GM08714 (cell line): ENCODE data around the gene ERC1.

ENCODE experiments used
- H3K4me3 ChIP-seq: fragments of 200-500 bp; sonication (Bioruptor generic); 2 replicates; pipeline ENCODE4 v1.5.1; 2014; ENCODE audit warnings: mild to moderate bottlenecking, low read length, inconsistent platforms
- ZNF274 ChIP-seq: IDR thresholded peaks from 2 replicates; pipeline ENCODE4 v1.6.1; 2012; ENCODE audit warnings: mild to moderate bottlenecking, low read depth, low read length

The ERC1 gene

DNA sequence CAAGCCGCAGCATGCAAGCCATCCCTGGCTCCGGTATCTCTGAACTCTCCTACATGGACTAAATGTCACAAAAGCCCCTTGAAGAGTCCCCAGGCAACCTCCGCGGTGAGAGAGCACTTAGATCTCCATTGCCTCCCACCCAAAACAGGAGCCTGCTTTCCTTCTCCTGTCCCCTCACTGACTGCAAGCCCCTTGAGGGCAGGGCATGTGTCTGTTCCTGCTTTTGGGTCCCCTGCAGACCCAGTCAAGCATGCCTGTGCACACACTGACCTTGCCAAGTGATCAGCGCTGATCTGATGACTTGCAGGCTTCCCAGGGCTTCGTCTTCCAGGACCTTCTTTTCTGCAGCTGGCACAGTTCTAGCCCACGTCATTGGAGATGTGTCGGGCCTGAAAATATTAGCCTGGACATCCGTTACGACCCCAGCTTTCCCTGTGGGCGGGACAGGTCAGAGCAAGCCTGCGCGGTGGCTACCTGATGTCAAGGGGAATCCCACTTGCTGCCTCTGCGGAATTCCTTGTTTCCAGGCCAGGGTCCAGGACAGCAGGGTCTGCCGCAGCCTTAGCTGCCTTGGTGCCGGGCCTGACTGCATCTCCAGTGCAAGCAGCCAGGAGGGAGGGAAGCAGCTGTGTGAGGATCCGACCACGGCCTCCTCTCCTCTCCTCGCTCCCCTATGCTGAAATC, 510.8 kb downstream of the ERC1 start:
- TF ChIP-seq ZNF274, result no peak
- H3K4me3 ChIP-seq, result no peak overlapping the region

DNA sequence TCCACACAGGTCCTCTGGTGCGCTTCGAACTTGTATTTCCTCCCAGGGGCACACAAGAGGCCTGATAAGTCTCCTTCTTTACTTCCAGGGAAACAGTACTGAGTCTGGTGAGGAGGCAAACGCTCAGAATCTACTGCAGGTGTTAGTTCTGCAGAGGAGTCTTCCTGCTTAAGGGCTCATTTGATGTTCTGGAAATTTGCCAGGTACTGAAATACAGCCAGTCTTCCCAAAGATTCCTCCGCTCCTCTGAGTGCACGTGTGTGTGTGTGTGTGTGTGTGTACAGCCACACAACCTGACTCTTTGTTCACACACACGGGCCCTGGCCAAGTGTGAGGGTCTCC, 511.3 kb downstream of the ERC1 start:
- H3K4me3 ChIP-seq, result no peak overlapping the region
- TF ChIP-seq ZNF274, result no peak

DNA sequence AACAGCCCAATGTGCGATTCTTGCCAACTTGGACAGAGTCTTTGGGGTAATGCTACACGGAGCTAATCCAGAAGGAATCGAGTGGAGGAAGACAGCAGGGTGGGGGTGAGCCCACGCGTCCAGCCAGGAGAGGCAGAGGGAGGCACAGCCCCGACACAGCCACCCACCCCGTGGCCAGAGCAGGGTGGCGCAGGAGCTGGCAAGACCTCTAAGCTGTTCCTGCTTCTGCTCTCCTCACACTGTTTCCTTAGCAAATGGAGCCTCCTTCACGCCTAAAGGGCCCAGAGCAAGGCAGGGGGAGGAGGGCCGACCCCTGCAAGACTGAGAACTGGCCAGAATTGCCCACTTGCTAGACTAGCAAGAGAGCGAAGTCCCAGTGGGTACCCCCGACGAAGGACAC, 511.8 kb downstream of the ERC1 start:
- H3K4me3 ChIP-seq, result no peak overlapping the region
- TF ChIP-seq ZNF274, result no peak

DNA sequence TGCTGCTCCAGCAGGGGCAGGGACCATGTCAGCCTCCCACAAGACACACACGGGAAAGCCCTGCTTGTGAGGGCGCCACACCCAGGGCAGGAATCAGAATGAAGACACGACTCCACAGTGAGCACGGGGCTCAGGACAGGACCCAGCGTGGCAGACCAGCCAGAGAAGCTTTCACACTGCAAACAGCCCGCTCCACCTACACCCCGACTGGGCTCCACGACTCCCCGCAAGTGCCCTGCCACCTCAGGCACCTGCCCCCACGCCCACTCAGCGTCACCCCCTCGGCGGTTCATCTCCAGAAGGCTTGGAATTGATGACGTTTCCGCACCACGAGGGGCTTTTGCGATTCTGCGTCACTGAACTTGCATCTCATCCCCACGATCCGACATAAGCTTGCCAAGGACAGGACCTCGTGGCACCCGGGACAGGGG, 512.3 kb downstream of the ERC1 start:
- H3K4me3 ChIP-seq, result no peak overlapping the region
- TF ChIP-seq ZNF274, result no peak

DNA sequence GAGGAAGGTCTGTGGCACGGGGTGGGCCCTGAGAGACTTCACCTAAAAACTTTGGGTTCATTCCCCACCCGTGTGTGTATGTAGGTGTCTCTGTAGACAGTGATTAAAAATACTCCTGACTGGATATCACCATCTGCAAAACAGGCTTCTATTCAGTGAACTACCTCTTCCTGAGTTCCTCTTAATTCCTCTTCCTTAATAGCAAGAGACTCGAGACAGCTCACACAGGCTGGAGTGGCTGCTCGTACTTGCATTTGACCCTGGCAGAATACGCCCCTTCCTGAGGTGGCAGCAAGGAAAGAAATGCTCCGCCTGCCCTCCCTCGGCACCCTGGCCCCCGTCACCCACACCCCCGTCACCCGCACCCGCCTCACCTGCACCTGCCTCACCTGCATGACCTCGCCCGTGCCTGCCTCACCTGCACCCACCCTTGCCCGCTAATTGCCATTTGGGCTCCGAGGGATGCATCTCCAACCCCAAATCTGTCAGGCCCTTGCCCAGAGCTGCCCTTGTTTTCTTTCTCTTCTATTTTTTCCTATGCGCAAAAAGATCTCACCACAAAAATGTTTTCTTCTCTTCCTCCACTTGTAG, 513.4 kb downstream of the ERC1 start:
- H3K4me3 ChIP-seq, result no peak overlapping the region
- TF ChIP-seq ZNF274, result no peak

DNA sequence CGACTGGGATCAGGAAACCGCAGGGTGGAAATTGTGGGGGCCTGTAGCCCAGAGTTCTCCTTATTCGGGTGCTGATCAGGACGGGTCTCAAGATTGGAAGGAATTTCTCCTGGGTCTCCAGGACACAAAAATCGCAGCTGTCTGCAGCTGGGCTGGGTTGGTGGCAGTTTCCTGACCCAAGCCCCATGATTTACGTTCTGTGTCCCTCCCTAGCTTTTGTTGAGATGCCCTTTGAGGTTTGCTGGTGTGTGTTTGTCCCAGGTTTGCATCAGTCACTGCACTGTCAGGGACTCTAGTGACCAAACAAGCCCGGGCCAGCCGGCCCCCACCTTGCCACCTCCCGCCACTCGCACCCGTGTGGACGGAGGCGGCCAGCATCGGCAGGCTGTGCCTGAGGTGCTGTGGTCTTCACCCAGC, 513.9 kb downstream of the ERC1 start:
- no peak for TF ChIP-seq ZNF274
- H3K4me3 ChIP-seq, result no peak overlapping the region

DNA sequence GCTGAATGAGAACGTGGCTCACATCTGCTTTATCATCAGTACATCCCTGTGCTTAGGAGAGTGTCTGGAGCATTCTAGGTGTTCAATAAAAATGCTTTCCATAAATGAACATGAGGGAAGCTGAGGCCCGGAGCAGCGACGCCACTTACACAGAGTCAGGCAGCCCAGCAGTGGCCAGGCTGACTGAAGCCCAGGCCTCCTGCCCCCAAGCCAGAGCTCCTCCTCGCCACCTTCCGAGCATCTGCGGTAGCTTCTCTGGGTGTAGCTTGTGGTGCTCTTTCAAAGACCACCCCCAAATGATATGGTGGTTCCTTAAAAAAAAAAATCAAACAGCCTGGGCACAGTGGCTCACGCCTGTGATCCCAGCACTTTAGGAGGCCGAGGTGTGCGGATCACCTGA, 514.6 kb downstream of the ERC1 start:
- TF ChIP-seq ZNF274, result no peak
- H3K4me3 ChIP-seq, result no peak overlapping the region

DNA sequence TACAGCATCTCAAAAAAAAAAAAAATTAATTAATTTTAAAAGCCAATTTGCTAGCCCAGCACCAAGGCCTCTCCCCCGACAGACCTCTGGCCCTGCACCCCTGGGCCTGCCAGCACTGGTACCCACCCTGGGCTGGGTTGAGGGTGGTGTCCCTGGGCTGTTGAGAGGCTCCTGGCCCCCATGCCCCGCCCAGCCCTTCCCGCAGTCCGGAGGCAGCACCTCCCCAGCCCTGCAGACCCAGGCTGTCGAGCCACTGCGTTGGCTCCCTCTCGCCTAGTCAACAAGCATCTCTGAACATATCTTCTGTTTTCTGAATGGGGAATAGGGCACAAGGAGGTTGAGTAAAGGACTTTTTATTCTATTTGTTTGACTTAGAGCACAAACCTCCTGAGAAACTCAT, 516.3 kb downstream of the ERC1 start:
- no peak overlapping the region for H3K4me3 ChIP-seq
- TF ChIP-seq ZNF274, result no peak

DNA sequence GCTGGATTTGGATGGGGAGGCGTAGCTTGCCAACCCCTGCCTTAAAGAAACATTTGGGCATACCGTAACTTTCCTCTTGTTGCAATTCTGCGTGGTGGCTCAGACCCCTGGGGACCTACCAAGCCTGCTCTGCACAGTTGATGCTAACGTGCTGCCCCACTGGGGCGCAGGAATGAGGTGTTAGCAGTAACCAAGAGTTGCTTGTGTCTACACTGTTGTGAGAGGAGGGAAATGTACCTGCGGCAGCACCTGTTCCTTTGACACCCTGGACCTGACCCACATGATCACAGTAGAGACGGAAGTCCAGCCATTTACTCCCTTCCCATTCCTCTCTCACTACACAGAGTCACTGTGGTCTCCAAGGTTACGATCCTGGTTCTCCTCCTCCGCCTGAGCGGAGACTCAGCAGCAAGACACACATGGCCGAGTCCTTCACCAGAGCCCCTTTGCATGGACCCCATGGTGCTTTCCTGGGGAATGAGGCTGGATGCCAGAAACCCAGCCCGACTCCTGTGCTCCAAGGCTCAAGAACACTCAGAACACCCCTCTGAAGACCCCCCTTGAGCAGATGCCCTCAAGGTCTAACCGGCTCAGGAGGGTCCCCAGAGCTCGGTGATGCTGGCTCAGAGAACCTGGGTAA, 518.5 kb downstream of the ERC1 start:
- no peak overlapping the region for H3K4me3 ChIP-seq
- no peak for TF ChIP-seq ZNF274

DNA sequence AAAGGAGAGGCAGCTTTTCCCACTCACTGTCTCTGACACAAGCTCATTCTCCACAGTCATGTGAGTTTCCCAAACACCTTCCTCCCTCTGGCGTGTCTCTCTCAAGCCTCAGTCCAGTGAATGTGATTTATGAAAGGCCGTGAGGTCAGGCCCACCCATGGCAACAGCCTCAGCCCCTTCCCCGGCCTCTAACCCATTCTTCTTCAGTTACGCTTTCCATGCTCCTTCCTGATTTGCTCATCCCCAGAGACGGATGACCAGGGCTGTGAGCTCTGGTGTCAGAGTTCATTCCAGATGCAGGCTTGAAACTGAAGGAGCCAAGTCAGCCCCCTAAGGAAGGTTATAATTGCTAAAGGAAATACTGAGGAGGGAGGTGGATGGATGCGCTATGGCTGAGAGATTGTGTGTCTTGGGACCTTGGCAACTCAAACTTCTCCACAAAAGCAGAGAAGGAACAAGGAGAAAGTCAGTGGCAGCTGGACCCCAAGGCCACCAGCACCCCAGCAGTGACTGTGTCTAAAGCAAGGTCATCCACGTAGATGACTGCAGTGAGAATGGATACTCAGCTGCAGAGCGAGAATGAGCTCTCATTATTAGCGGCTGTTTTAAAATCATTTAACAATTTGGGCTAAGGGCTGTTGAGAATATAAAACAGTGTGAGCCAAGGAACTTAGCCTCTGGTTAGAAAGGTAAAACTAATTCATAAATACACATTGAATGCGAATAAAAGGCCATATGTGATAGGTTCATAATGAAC, 519.2 kb downstream of the ERC1 start:
- TF ChIP-seq ZNF274, result no peak

DNA sequence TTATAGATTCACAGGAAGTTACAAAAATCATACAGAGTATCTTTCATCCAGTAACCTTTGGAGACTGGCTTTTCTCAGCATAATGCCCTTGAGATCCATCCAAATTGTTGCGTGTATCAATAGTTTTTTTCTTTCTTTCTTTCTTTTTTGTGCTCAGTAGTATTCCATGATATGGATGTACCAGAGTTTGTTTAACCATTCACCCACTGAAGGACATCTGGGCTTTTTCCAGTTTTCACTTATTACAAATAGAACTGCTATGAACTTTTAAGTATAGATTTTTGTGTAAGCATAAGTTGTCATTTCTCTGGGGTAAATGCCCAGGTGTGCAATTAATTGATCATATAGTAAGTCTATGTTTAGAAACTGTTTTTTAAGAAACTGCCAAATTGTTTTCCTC, 524.0 kb downstream of the ERC1 start:
- no peak for TF ChIP-seq ZNF274
- H3K4me3 ChIP-seq, result no peak overlapping the region

More for the DNA sequence above, 519.2 kb downstream of the ERC1 start:
- no peak overlapping the region for H3K4me3 ChIP-seq

DNA sequence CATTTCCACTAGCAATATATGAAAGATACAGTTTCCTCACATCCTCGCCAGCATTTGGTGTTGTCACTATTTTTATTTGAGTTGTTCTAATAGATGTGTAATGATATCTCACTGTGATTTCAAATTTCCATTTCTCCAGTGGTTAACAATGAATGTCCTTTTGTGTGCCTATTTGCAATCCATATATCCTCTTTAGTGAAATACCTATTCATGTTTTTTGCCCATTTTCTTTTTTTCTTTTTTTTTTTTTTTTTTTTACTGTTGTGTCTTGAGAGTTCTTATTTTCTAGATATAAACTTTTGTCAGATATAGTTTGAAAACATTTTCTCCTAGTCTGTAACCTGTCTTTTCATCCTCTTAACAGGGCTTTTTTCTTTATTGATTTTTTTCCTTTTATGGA, 524.4 kb downstream of the ERC1 start:
- TF ChIP-seq ZNF274, result no peak
- no peak overlapping the region for H3K4me3 ChIP-seq

DNA sequence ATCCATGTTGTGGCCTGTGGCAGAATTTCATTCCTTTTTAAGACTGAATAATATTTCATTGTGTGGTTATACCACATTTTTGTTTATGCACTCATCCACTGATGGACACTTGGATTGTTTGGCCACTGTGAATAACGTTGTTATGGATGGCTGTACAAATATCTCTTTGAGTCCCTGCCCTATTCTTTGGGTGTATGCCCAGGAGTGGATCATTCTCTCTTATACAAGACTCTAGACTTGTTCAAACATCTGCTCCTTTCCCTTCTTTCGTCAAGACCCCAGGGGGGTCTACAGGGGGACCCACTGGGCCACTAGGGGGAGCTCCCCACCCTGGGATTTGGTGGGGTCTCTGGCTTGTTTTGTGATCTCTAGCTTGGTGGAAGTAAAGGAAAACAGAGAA, 526.0 kb downstream of the ERC1 start:
- TF ChIP-seq ZNF274, result no peak
- no peak overlapping the region for H3K4me3 ChIP-seq

DNA sequence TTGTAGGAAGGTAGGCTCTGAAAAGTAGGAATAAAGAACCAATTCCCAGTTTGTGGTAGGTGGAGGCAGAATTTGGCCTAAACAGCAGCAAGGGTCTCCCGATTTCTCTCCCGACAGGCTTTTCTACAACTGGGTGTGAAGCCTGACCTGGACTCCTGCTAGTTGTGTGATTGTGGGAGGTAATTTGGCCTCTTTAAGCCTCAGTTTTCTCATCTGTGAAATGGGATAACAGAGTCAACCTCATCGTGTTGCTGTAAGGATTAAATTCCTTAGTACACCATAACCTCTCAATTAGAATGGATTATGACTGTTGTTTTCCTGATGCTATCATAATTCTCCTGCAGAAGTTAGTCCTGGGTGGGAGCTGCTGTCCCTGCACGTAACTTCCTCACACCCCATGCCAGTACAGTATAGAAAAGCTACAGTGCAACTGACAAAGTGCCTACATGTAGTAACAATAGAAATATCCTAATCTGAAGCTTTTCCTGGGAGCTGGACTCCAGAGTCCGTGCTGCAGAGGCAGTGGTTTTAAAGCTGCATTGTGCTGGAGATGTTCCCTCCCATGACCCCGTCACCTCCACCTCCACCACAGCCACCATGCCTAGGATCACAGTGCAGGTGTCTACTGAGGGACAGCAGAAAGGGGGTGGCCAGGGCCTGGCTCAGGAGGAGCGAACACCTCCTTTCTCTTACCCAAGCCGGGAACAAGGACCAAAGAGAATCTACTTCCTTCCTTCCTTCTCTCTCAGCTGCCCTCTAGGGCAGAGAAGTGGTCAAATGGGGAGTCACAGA, 526.9 kb downstream of the ERC1 start:
- H3K4me3 ChIP-seq, result no peak overlapping the region
- no peak for TF ChIP-seq ZNF274
